H1 (cell line): ENCODE measurements around the gene SLC44A1. TPM values are rescaled to one million over a fixed set of nuclear protein-coding genes. Genes with fewer than 3 reads are reported as not detected.

Experiments
- CTCF ChIA-PET: fragments of 300-600 bp; sonication (Branson Sonifier 250); formaldehyde crosslinking; loops from one replicate; lab custom pipeline; 2021; ENCODE audit not compliant: partially characterized antibody; lab: Charles Lee
- POLR2A ChIA-PET: fragments of 300-600 bp; sonication (Branson Sonifier 250); formaldehyde crosslinking; loops from one replicate; lab custom pipeline; 2021; ENCODE audit warnings: inconsistent platforms; ENCODE audit not compliant: partially characterized antibody; lab: Charles Lee
- DNase-seq, 2 experiments: peaks; one replicate each; pipeline versions ENCODE4 v3.0.0 to v3.0.0-alpha.2; 2010 to 2022; ENCODE audit warnings: low spot score in 2 of 2, low read depth in 1 of 2, mixed read lengths in 1 of 2
- FAIRE-seq: peaks from 2 replicates; lab custom pipeline; 2011; peaks lifted over from hg19 to GRCh38; lab: Jason Lieb, UNC
- H2AFZ ChIP-seq: 2 replicates; pipeline ENCODE4 v1.8.1; 2012; ENCODE audit warnings: low read length, inconsistent platforms
- H2AK5ac ChIP-seq: 2 replicates; pipeline ENCODE4 v1.6.1; 2013; ENCODE audit warnings: low read depth, low read length
- H2BK120ac ChIP-seq: replicated peaks from 2 replicates; pipeline ENCODE3; 2013; ENCODE audit warnings: low read depth, low read length, inconsistent platforms
- H2BK12ac ChIP-seq: 2 replicates; pipeline ENCODE4 v1.6.1; 2013; ENCODE audit warnings: low read depth, low read length
- H2BK15ac ChIP-seq: 2 replicates; pipeline ENCODE4 v1.6.1; 2013; ENCODE audit warnings: low read length
- H2BK20ac ChIP-seq: 2 replicates; pipeline ENCODE4 v1.6.1; 2013; ENCODE audit warnings: low read length
- H2BK5ac ChIP-seq: 2 replicates; pipeline ENCODE4 v1.6.1; 2013; ENCODE audit warnings: low read depth, low read length
- H3K14ac ChIP-seq: 2 replicates; pipeline ENCODE4 v1.6.1; 2013; ENCODE audit warnings: inconsistent platforms; ENCODE audit not compliant: insufficient read length
- H3K18ac ChIP-seq: 2 replicates; pipeline ENCODE4 v1.6.1; 2013; ENCODE audit warnings: low read length; ENCODE audit errors: extremely low read depth
- H3K23ac ChIP-seq: 2 replicates; pipeline ENCODE4 v1.6.1; 2013; ENCODE audit warnings: inconsistent platforms; ENCODE audit not compliant: insufficient read length
- H3K23me2 ChIP-seq: 2 replicates; pipeline ENCODE4 v1.6.1; 2013; ENCODE audit warnings: low read depth, low read length
- H3K27ac ChIP-seq: 2 replicates; pipeline ENCODE4 v1.6.1; 2011; ENCODE audit warnings: low read depth, low read length, inconsistent platforms
- H3K27me3 ChIP-seq, 4 experiments: replicated peaks in 1 of 4; 1 replicate in 1 of 4; 2 replicates in 3 of 4; pipeline versions ENCODE4 v1.6.1 to v1.8.1; 2011 to 2013; ENCODE audit warnings: low read length in 3 of 4, mild to moderate bottlenecking in 3 of 4, inconsistent platforms in 2 of 4, mixed read lengths in 2 of 4, moderate library complexity in 1 of 4; ENCODE audit not compliant: control insufficient read depth in 3 of 4, insufficient read depth in 3 of 4; ENCODE audit errors: extremely low read depth in 1 of 4
- H3K36me3 ChIP-seq, 4 experiments: 2 replicates each; pipeline versions ENCODE4 v1.6.1 to v1.8.1; 2011 to 2013; ENCODE audit warnings: mild to moderate bottlenecking in 4 of 4, low read length in 3 of 4, moderate library complexity in 2 of 4, control low read depth in 1 of 4, inconsistent platforms in 1 of 4; ENCODE audit not compliant: insufficient read depth in 4 of 4, control insufficient read depth in 2 of 4
- H3K4ac ChIP-seq: replicated peaks from 2 replicates; pipeline ENCODE3; 2013; ENCODE audit warnings: low read length, low read depth, mixed read lengths, inconsistent platforms; ENCODE audit not compliant: insufficient read length
- H3K4me1 ChIP-seq, 4 experiments: replicated peaks in 1 of 4; 1 replicate in 1 of 4; 2 replicates in 3 of 4; pipeline versions ENCODE4 v1.6.1 to v1.8.1; 2011 to 2013; ENCODE audit warnings: low read length in 3 of 4, inconsistent platforms in 2 of 4, mixed read lengths in 1 of 4; ENCODE audit not compliant: insufficient read depth in 4 of 4, control insufficient read depth in 3 of 4
- H3K4me2 ChIP-seq, 2 experiments: 2 replicates each; pipeline versions ENCODE4 v1.6.1 to v1.8.1; 2011 to 2013; ENCODE audit warnings: low read depth in 2 of 2, low read length in 2 of 2, control low read depth in 1 of 2, inconsistent platforms in 1 of 2, mild to moderate bottlenecking in 1 of 2; ENCODE audit not compliant: insufficient read depth in 1 of 2
- H3K4me3 ChIP-seq, 4 experiments: fragments of 200-600, 300-600 bp in 1 of 4; sonication (generic), shearing (Covaris generic), sonication (Bioruptor Twin) in 1 of 4; 2 replicates each; pipeline versions ENCODE4 v1.5.1 to v1.8.1; 2011 to 2016; ENCODE audit warnings: low read length in 4 of 4, low read depth in 3 of 4, control low read depth in 2 of 4, inconsistent platforms in 2 of 4, mild to moderate bottlenecking in 2 of 4, mixed read lengths in 1 of 4, moderate library complexity in 1 of 4; ENCODE audit not compliant: insufficient read depth in 2 of 4; ENCODE audit errors: extremely low read depth in 1 of 4
- H3K56ac ChIP-seq: replicated peaks from 2 replicates; pipeline ENCODE3; 2013; ENCODE audit warnings: low read depth, mild to moderate bottlenecking, mixed read lengths, low read length, inconsistent platforms; ENCODE audit not compliant: insufficient read length
- H3K79me1 ChIP-seq: 2 replicates; pipeline ENCODE4 v1.6.1; 2013; ENCODE audit warnings: low read depth, low read length, control low read depth
- H3K79me2 ChIP-seq, 2 experiments: 2 replicates each; pipeline versions ENCODE4 v1.6.1 to v1.8.1; 2012 to 2013; ENCODE audit warnings: low read length in 2 of 2, mild to moderate bottlenecking in 2 of 2, inconsistent platforms in 1 of 2; ENCODE audit not compliant: insufficient read depth in 2 of 2, control insufficient read depth in 1 of 2
- H3K9ac ChIP-seq, 4 experiments: replicated peaks in 1 of 4; 1 replicate in 1 of 4; 2 replicates in 3 of 4; pipeline versions ENCODE4 v1.6.1 to v1.8.1; 2011 to 2013; ENCODE audit warnings: low read depth in 3 of 4, low read length in 3 of 4, control low read depth in 2 of 4, mild to moderate bottlenecking in 2 of 4, moderate library complexity in 2 of 4, inconsistent platforms in 1 of 4; ENCODE audit errors: extremely low read depth in 1 of 4
- H3K9me3 ChIP-seq, 2 experiments: 2 replicates each; pipeline versions ENCODE4 v1.6.1 to v1.8.1; 2012 to 2013; ENCODE audit warnings: mild to moderate bottlenecking in 2 of 2, moderate library complexity in 2 of 2, control low read depth in 1 of 2, inconsistent platforms in 1 of 2, low read depth in 1 of 2, low read length in 1 of 2, mixed read lengths in 1 of 2; ENCODE audit not compliant: insufficient read depth in 2 of 2
- H4K20me1 ChIP-seq, 2 experiments: replicated peaks in 1 of 2; 2 replicates each; pipeline versions ENCODE3 to v1.8.1; 2011 to 2013; ENCODE audit warnings: inconsistent platforms in 2 of 2, low read length in 2 of 2, mild to moderate bottlenecking in 1 of 2; ENCODE audit not compliant: insufficient read depth in 2 of 2, control insufficient read depth in 1 of 2
- H4K5ac ChIP-seq: 2 replicates; pipeline ENCODE4 v1.6.1; 2013; ENCODE audit warnings: low read length, low read depth, mixed read lengths, inconsistent platforms; ENCODE audit not compliant: insufficient read length
- H4K8ac ChIP-seq: 2 replicates; pipeline ENCODE4 v1.8.0; 2013; ENCODE audit warnings: mild to moderate bottlenecking, moderate library complexity, low read length, inconsistent platforms; ENCODE audit not compliant: insufficient read depth; ENCODE audit errors: extremely low read depth
- H4K91ac ChIP-seq: replicated peaks from 2 replicates; pipeline ENCODE3; 2013; ENCODE audit warnings: low read length, mixed read lengths, inconsistent platforms; ENCODE audit not compliant: insufficient read length
- WGBS, 2 experiments: shearing (Covaris generic) in 1 of 2; methylation state at CpG; one replicate each; pipeline versions ENCODE4 v1.1.6 to v1.1.7; 2013 to 2015; ENCODE audit warnings: low lambda C conversion rate in 2 of 2, mixed read lengths in 2 of 2, inconsistent platforms in 1 of 2, low coverage in 1 of 2, missing lambda C conversion rate in 1 of 2; ENCODE audit not compliant: insufficient replicate concordance in 2 of 2, insufficient coverage in 1 of 2, insufficient read length in 1 of 2; ENCODE audit errors: extremely low coverage in 1 of 2, missing lambda C conversion rate in 1 of 2; 5-methylcytosine and 5-hydroxymethylcytosine counted together
- polyA plus RNA-seq, 7 experiments: library from polyadenylated mRNA; depleted of rRNA in 3 of 7; stranded (reverse) in 5 of 7; unstranded in 2 of 7; fragments of >200 nt in 5 of 7; fragments of 200-250 nt in 2 of 7; gene quantifications; 1 replicate in 5 of 7; 2 replicates in 1 of 7; 4 replicates in 1 of 7; pipeline versions ENCODE4 v1.2.1 to v1.2.3, GENCODE V29; 2011 to 2013; ENCODE audit warnings: missing spikeins in 2 of 7, mixed read lengths in 2 of 7
- total RNA-seq: library from RNA; stranded (reverse); fragmentation: NEBNext Ultra II Directional; extraction: Animal tissue kit (Norgen Biotek cat#: 25700); gene quantifications from 2 replicates; pipeline ENCODE4 v1.2.1, GENCODE V29; 2021

The SLC44A1 gene
- total and polyA plus RNA-seq, 2 of the 8 experiments (the other 6 are each of a cell fraction or from before 2014, with no cell fraction given): 30.5 to 71.2 TPM

GRCh38 chr9:105246656-105247173, 2.3 kb downstream of the SLC44A1 start:
- FAIRE-seq (no peak), DNase-seq (no peak)
- Histone ChIP-seq H3K18ac (0 out of 2 replicates have a peak overlapping the region, but pooled peaks have one; percentile 21), H3K4me1 (peaks cover 0 to 34% (median 13%) of the 10 kb centered on the region in 4 experiments; a peak in 6 of 7 replicates), H2AK5ac (no peak overlapping the region), H3K27ac (no peak overlapping the region), H3K4me3 (peak overlapping the region; percentile 70 to 84 (median 78); a peak in 7 of 8 replicates), H4K20me1 (peaks cover 0 to 2% of the 10 kb centered on the region in 2 experiments), H3K14ac (no peak overlapping the region), H2BK5ac (no peak overlapping the region), H3K36me3 (no peaks in the 10 kb centered on the region), H3K9ac (no peak overlapping the region), H3K79me1 (no peaks in the 10 kb centered on the region; the same call in 1 of the 2 replicates), H2BK15ac (no peak overlapping the region), H3K4me2 (peak overlapping the region; percentile 63 to 72), H4K91ac (no peak overlapping the region), H3K27me3 (no peaks in the 10 kb centered on the region), H4K8ac (no peak overlapping the region), H3K23ac (no peak overlapping the region), H2BK120ac (no peak overlapping the region), H3K9me3 (no peaks in the 10 kb centered on the region), H3K23me2 (peaks cover 5% of the 10 kb centered on the region; the same call in 1 of the 2 replicates), H3K56ac (no peak overlapping the region), H2BK20ac (no peak overlapping the region), H2AFZ (no peak overlapping the region), H3K4ac (no peak overlapping the region), H3K79me2 (peaks cover 20 to 63% of the 10 kb centered on the region in 2 experiments), H2BK12ac (no peak overlapping the region), H4K5ac (no peak overlapping the region)
- WGBS, 2 experiments: 71% methylated on average over 5 of the region's 5 CpGs; no CpG with 5 or more reads in 1 of the 2 experiments
- ChIA-PET POLR2A (interaction anchor here (1.0 to 3.2 kb wide), 5 partner anchors 16 to 254 kb away, joined by 3 to 25 read pairs (median 4); no protein-coding TSS in a partner anchor), CTCF (interaction anchor here (0.7 to 2.8 kb wide), 7 partner anchors 9 to 383 kb away, joined by 3 to 12 read pairs (median 4); no protein-coding TSS in a partner anchor)
